Activated T-helper 1 cell treated with Interleukin-2 at 50 U/mL for 16 hours (primary cell): ENCODE data around the gene NUDT14.

Source experiments
- DNase-seq: peaks from one replicate; pipeline ENCODE4 v3.0.0-alpha.2; 2020; ENCODE audit warnings: low read depth

Gene NUDT14

GRCh38 chr14:105132921-105133654 is 48.0 kb downstream of the NUDT14 start:
- no peak for DNase-seq

GRCh38 chr14:105131241-105131640 is 49.9 kb downstream of the NUDT14 start:
- no peak for DNase-seq

- DNase-seq = no peak
These were observed 53.1 kb downstream of the NUDT14 start for GRCh38 chr14:105128059-105128458.

GRCh38 chr14:105126981-105127329 is 54.2 kb downstream of the NUDT14 start:
- DNase-seq = no peak

- DNase-seq = no peak
These were observed 54.8 kb downstream of the NUDT14 start for GRCh38 chr14:105126126-105126980.

GRCh38 chr14:105124823-105125222 is 56.3 kb downstream of the NUDT14 start:
- no peak for DNase-seq

GRCh38 chr14:105123981-105124765 is 56.9 kb downstream of the NUDT14 start:
- DNase-seq = no peak

- DNase-seq = no peak
These were observed 57.9 kb downstream of the NUDT14 start for GRCh38 chr14:105123064-105123665.
